ENCODE data around the gene EML6. TPM values are rescaled to one million over a fixed set of nuclear protein-coding genes. Genes with fewer than 3 reads are reported as not detected.

Gene EML6
- total and polyA plus RNA-seq, 7 donors = 0.38 to 9.3 (median 2.5) TPM

- WGBS, 3 donors = 59 to 70% (median 67%) methylated on average over 4 of the region's 4 CpGs
- intact Hi-C loops (cut with DNase I) = no loop called here
- Histone ChIP-seq H3K27me3 (ENCODE audit: insufficient read depth in 3 of 3, low read length in 2 of 3) (no peaks in the 10 kb centered on the region), H3K27ac (no peak overlapping the region), H3K9me3 (no peaks in the 10 kb centered on the region), H3K4me1 (peaks cover 10% of the 10 kb centered on the region), H3K4me3 (no peak overlapping the region), H3K36me3 (ENCODE audit: insufficient read depth in 1 of 2, low read depth in 1 of 2) (no peaks in the 10 kb centered on the region)
- TF ChIP-seq CTCF (IDR thresholded peaks at IDR 0.05) = no peak
- ATAC-seq (no peak), DNase-seq (no peak)
These were observed 205.3 kb downstream of the EML6 start for GRCh38 chr2:54928719-54929118.

GRCh38 chr2:54931473-54931872 lies 208.0 kb downstream of the EML6 start:
- Histone ChIP-seq H3K27me3 (ENCODE audit: insufficient read depth in 3 of 3, low read length in 2 of 3) (no peaks in the 10 kb centered on the region), H3K9me3 (no peaks in the 10 kb centered on the region), H3K4me3 (no peak overlapping the region), H3K36me3 (ENCODE audit: insufficient read depth in 1 of 2, low read depth in 1 of 2) (no peaks in the 10 kb centered on the region), H3K4me1 (peaks cover 8% of the 10 kb centered on the region), H3K27ac (no peak overlapping the region)
- no peak for DNase-seq
- intact Hi-C loops (cut with DNase I) = no loop called here
- TF ChIP-seq CTCF (IDR thresholded peaks at IDR 0.05) = no peak
- ATAC-seq = no peak
- WGBS, 3 donors = 90 to 96% (median 95%) methylated on average over 6 of the region's 6 CpGs

GRCh38 chr2:54935389-54935788 lies 211.9 kb downstream of the EML6 start:
- Histone ChIP-seq H3K36me3 (ENCODE audit: insufficient read depth in 1 of 2, low read depth in 1 of 2) (no peaks in the 10 kb centered on the region), H3K27ac (no peak overlapping the region), H3K4me3 (no peak overlapping the region), H3K9me3 (peaks cover 16% of the 10 kb centered on the region), H3K27me3 (ENCODE audit: insufficient read depth in 3 of 3, low read length in 2 of 3) (no peaks in the 10 kb centered on the region), H3K4me1 (no peaks in the 10 kb centered on the region)
- no peak for TF ChIP-seq CTCF (IDR thresholded peaks at IDR 0.05)
- DNase-seq = no peak
- 91 to 94% (median 92%) methylated on average over 4 of the region's 4 CpGs for WGBS, 3 donors
- no peak for ATAC-seq
- intact Hi-C loops (cut with DNase I) = no loop called here

GRCh38 chr2:54936766-54937165 lies 213.3 kb downstream of the EML6 start:
- no peak for ATAC-seq
- no peaks in the 10 kb centered on the region for H3K27me3 ChIP-seq (ENCODE audit: insufficient read depth in 3 of 3, low read length in 2 of 3)
- WGBS, 3 donors = 63 to 70% (median 70%) methylated on average over 8 of the region's 8 CpGs
- H3K9me3 ChIP-seq = peaks cover 16% of the 10 kb centered on the region
- DNase-seq = no peak
- H3K4me1 ChIP-seq = no peaks in the 10 kb centered on the region
- intact Hi-C loops (cut with DNase I) = no loop called here
- H3K36me3 ChIP-seq (ENCODE audit: insufficient read depth in 1 of 2, low read depth in 1 of 2) = no peaks in the 10 kb centered on the region
- H3K27ac ChIP-seq = no peak overlapping the region
- no peak overlapping the region for H3K4me3 ChIP-seq
- no peak for TF ChIP-seq CTCF (IDR thresholded peaks at IDR 0.05)

- 73 to 80% (median 73%) methylated on average over 7 of the region's 7 CpGs for WGBS, 3 donors
- no peak for TF ChIP-seq CTCF (IDR thresholded peaks at IDR 0.05)
- no peak overlapping the region for H3K4me3 ChIP-seq
- no peak for ATAC-seq
- H3K4me1 ChIP-seq = no peaks in the 10 kb centered on the region
- H3K36me3 ChIP-seq (ENCODE audit: insufficient read depth in 1 of 2, low read depth in 1 of 2) = no peaks in the 10 kb centered on the region
- intact Hi-C loops (cut with DNase I) = no loop called here
- H3K27me3 ChIP-seq (ENCODE audit: insufficient read depth in 3 of 3, low read length in 2 of 3) = no peaks in the 10 kb centered on the region
- H3K9me3 ChIP-seq = peaks cover 16% of the 10 kb centered on the region
- H3K27ac ChIP-seq = no peak overlapping the region
- DNase-seq = no peak
These were observed 216.1 kb downstream of the EML6 start for GRCh38 chr2:54939446-54940118.

All from psoas muscle (tissue), 8 donors.